ENCODE results near the gene TMIGD3. TPM values are rescaled to one million over a fixed set of nuclear protein-coding genes. Genes with fewer than 3 reads are reported as not detected.

The TMIGD3 gene
- polyA plus RNA-seq, 1 donor (not counting 4 experiments of a cell fraction or from before 2014, with no cell fraction given), result not detected

GRCh38 chr1:111486431-111486830, 17.0 kb downstream of the TMIGD3 start:
- Histone ChIP-seq H3K27me3 (ENCODE audit: control insufficient read depth, extremely low read depth, insufficient read depth, low read length) (peaks cover 6% of the 10 kb centered on the region), H2AFZ (ENCODE audit: control insufficient read depth, low read length) (no peak overlapping the region), H3K9ac (ENCODE audit: control insufficient read depth, extremely low read depth, insufficient read depth, low read length) (no peak overlapping the region), H3K4me1 (ENCODE audit: control insufficient read depth, extremely low read depth, insufficient read depth, low read length) (no peaks in the 10 kb centered on the region), H4K20me1 (ENCODE audit: control insufficient read depth, extremely low read depth, insufficient read depth, low read length) (no peaks in the 10 kb centered on the region), H3K4me3 (ENCODE audit: control insufficient read depth in 2 of 3, extremely low read depth in 1 of 3, insufficient read depth in 2 of 3, low read depth in 1 of 3, low read length in 3 of 3) (no peak overlapping the region), H3K27ac (ENCODE audit: control insufficient read depth, insufficient read depth, low read length) (no peak overlapping the region), H3K36me3 (ENCODE audit: control insufficient read depth in 2 of 2, extremely low read depth in 1 of 2, insufficient read depth in 2 of 2, low read length in 2 of 2) (no peaks in the 10 kb centered on the region), H3K79me2 (ENCODE audit: control insufficient read depth, insufficient read depth, low read length) (no peaks in the 10 kb centered on the region), H3K4me2 (ENCODE audit: control insufficient read depth, extremely low read depth, insufficient read depth, low read depth, low read length) (no peak overlapping the region), H3K9me1 (ENCODE audit: control insufficient read depth, extremely low read depth, insufficient read depth, low read length) (no peaks in the 10 kb centered on the region), H3K9me3 (ENCODE audit: control insufficient read depth, low read depth, low read length) (no peaks in the 10 kb centered on the region)
- no peak for FAIRE-seq
- dilution Hi-C loops (cut with MboI; ENCODE audit: extremely low pct_ligation_motif_present, low sequenced_read_pairs), result no loop called here
- DNase-seq (ENCODE audit: low read depth, low spot score), result no peak
- TF ChIP-seq CTCF (optimal IDR thresholded peaks at IDR 0.05 in 1 of 3, IDR thresholded peaks at IDR 0.05 in 1 of 3, conservative IDR thresholded peaks at IDR 0.05 in 1 of 3; ENCODE audit: extremely low read depth in 1 of 3, insufficient read depth in 2 of 3, low read length in 3 of 3), result no peak
- TF ChIP-seq EZH2 (IDR thresholded peaks at IDR 0.05; ENCODE audit: low read length), result no peak

GRCh38 chr1:111484391-111485026, 18.9 kb downstream of the TMIGD3 start:
- Histone ChIP-seq H3K27me3 (ENCODE audit: control insufficient read depth, extremely low read depth, insufficient read depth, low read length) (peaks cover 6% of the 10 kb centered on the region), H2AFZ (ENCODE audit: control insufficient read depth, low read length) (no peak overlapping the region), H3K9me1 (ENCODE audit: control insufficient read depth, extremely low read depth, insufficient read depth, low read length) (no peaks in the 10 kb centered on the region), H4K20me1 (ENCODE audit: control insufficient read depth, extremely low read depth, insufficient read depth, low read length) (no peaks in the 10 kb centered on the region), H3K4me1 (ENCODE audit: control insufficient read depth, extremely low read depth, insufficient read depth, low read length) (no peaks in the 10 kb centered on the region), H3K9me3 (ENCODE audit: control insufficient read depth, low read depth, low read length) (no peaks in the 10 kb centered on the region), H3K79me2 (ENCODE audit: control insufficient read depth, insufficient read depth, low read length) (no peaks in the 10 kb centered on the region), H3K27ac (ENCODE audit: control insufficient read depth, insufficient read depth, low read length) (no peak overlapping the region), H3K4me2 (ENCODE audit: control insufficient read depth, extremely low read depth, insufficient read depth, low read depth, low read length) (no peak overlapping the region), H3K4me3 (ENCODE audit: control insufficient read depth in 2 of 3, extremely low read depth in 1 of 3, insufficient read depth in 2 of 3, low read depth in 1 of 3, low read length in 3 of 3) (no peak overlapping the region), H3K9ac (ENCODE audit: control insufficient read depth, extremely low read depth, insufficient read depth, low read length) (no peak overlapping the region), H3K36me3 (ENCODE audit: control insufficient read depth in 2 of 2, extremely low read depth in 1 of 2, insufficient read depth in 2 of 2, low read length in 2 of 2) (no peaks in the 10 kb centered on the region)
- dilution Hi-C loops (cut with MboI; ENCODE audit: extremely low pct_ligation_motif_present, low sequenced_read_pairs), result no loop called here
- TF ChIP-seq EZH2 (IDR thresholded peaks at IDR 0.05; ENCODE audit: low read length) (no peak), CTCF (optimal IDR thresholded peaks at IDR 0.05 in 1 of 3, IDR thresholded peaks at IDR 0.05 in 1 of 3, conservative IDR thresholded peaks at IDR 0.05 in 1 of 3; ENCODE audit: extremely low read depth in 1 of 3, insufficient read depth in 2 of 3, low read length in 3 of 3) (no peak)
- DNase-seq (ENCODE audit: low read depth, low spot score) (no peak), FAIRE-seq (no peak)
